ENCODE data around the gene TRMT112.

- no peak for TF ChIP-seq SP1 (IDR thresholded peaks at IDR 0.05; ENCODE audit: low read depth)
- TF ChIP-seq JUND (IDR thresholded peaks at IDR 0.05) = no peak
These were observed 6.0 kb upstream of the TRMT112 start for GRCh38 chr11:64323373-64323772.

Data from HCT116 (cell line).